B cell (primary cell): ENCODE data around the gene ARHGAP33. TPM values are rescaled to one million over a fixed set of nuclear protein-coding genes. Genes with fewer than 3 reads are reported as not detected.
A peak's percentile ranks its signal among the peaks of the same experiment; 100 is the strongest.

Source experiments
- ATAC-seq: fragments of 200-7000 bp; cut with Tn5 transposase; one replicate; pipeline ENCODE4 v1.10.0; 2021; ENCODE audit warnings: low read depth, mild to moderate bottlenecking, moderate number of reproducible peaks, moderate library complexity
- CTCF ChIA-PET: fragments of 350-600 bp; sonication (Branson Sonifier 250); formaldehyde crosslinking; loops from one replicate; lab custom pipeline; 2021; ENCODE audit warnings: antibody characterized with exemption, inconsistent platforms; lab: Charles Lee
- POLR2A ChIA-PET: fragments of 350-600 bp; sonication (Branson Sonifier 250); formaldehyde crosslinking; loops from one replicate; lab custom pipeline; 2021; ENCODE audit warnings: antibody characterized with exemption; lab: Charles Lee
- DNase-seq: peaks from one replicate; pipeline ENCODE4 v3.0.0; 2013
- H2AFZ ChIP-seq: 2 replicates; pipeline ENCODE4 v1.6.1; 2012; ENCODE audit warnings: mild to moderate bottlenecking, low read depth, low read length; ENCODE audit not compliant: insufficient read depth, poor library complexity, severe bottlenecking
- H3K27ac ChIP-seq, 2 donors: 1 replicate in 1 of 2; 2 replicates in 1 of 2; pipeline ENCODE4 v1.5.1; 2012 to 2013; ENCODE audit warnings: low read length in 2 of 2, mild to moderate bottlenecking in 2 of 2, moderate library complexity in 1 of 2
- H3K27me3 ChIP-seq, 4 experiments: fragments of 200-600 bp in 1 of 4; sonication (generic) in 1 of 4; replicated peaks in 1 of 4; 1 replicate in 2 of 4; 2 replicates in 2 of 4; pipeline versions ENCODE4 v1.6.1 to v1.7.0; 2013 to 2016; ENCODE audit warnings: low read length in 3 of 4, mild to moderate bottlenecking in 2 of 4, mixed read lengths in 1 of 4, moderate library complexity in 1 of 4; ENCODE audit not compliant: insufficient read depth in 4 of 4, control insufficient read depth in 3 of 4; ENCODE audit errors: control extremely low read depth in 1 of 4
- H3K36me3 ChIP-seq, 2 experiments: replicated peaks in 1 of 2; 1 replicate in 1 of 2; 2 replicates in 1 of 2; pipeline versions ENCODE4 v1.6.1 to v1.7.1; 2013; ENCODE audit warnings: low read length in 1 of 2; ENCODE audit not compliant: insufficient read depth in 2 of 2, control insufficient read depth in 1 of 2; ENCODE audit errors: control extremely low read depth in 1 of 2, extremely low read depth in 1 of 2
- H3K4me1 ChIP-seq, 2 donors: fragments of 200-600 bp in 1 of 2; sonication (generic) in 1 of 2; 1 replicate in 1 of 2; 2 replicates in 1 of 2; pipeline versions ENCODE4 v1.5.1 to v1.6.1; 2013 to 2017; ENCODE audit warnings: low read length in 2 of 2; ENCODE audit not compliant: control insufficient read depth in 2 of 2, insufficient read depth in 2 of 2
- H3K4me2 ChIP-seq: replicated peaks from 2 replicates; pipeline ENCODE3; 2012; ENCODE audit warnings: mild to moderate bottlenecking, low read depth, low read length; ENCODE audit not compliant: poor library complexity, severe bottlenecking
- H3K4me3 ChIP-seq, 5 experiments: fragments of 200-600 bp in 1 of 5; sonication (generic) in 1 of 5; 1 replicate in 3 of 5; 2 replicates in 2 of 5; pipeline versions ENCODE4 v1.5.1 to v1.7.0; 2011 to 2016; ENCODE audit warnings: low read length in 4 of 5, mild to moderate bottlenecking in 4 of 5, low read depth in 2 of 5, control low read depth in 1 of 5, moderate library complexity in 1 of 5; ENCODE audit not compliant: insufficient read depth in 1 of 5; ENCODE audit errors: control extremely low read depth in 1 of 5, extremely low read depth in 1 of 5
- H3K79me2 ChIP-seq: fragments of 200-600 bp; sonication (generic); one replicate; pipeline ENCODE4 v1.6.0; 2016; ENCODE audit warnings: low read length; ENCODE audit not compliant: control insufficient read depth, insufficient read depth
- H3K9ac ChIP-seq: fragments of 200-600 bp; sonication (generic); 2 replicates; pipeline ENCODE4 v1.6.1; 2017; ENCODE audit warnings: mild to moderate bottlenecking, low read length, moderate library complexity
- H3K9me3 ChIP-seq, 3 donors: one replicate each; pipeline versions ENCODE4 v1.6.1 to v1.7.1; 2013; ENCODE audit warnings: low read length in 2 of 3; ENCODE audit not compliant: control insufficient read depth in 2 of 3, insufficient read depth in 1 of 3; ENCODE audit errors: control extremely low read depth in 1 of 3
- H4K20me1 ChIP-seq: 2 replicates; pipeline ENCODE4 v1.6.0; 2012; ENCODE audit warnings: mild to moderate bottlenecking, low read length; ENCODE audit not compliant: insufficient read depth, control insufficient read depth, poor library complexity, severe bottlenecking
- H3K27ac Mint-ChIP-seq: one replicate; pipeline ENCODE4 v1.8.0; 2021; ENCODE audit warnings: mixed read lengths
- H3K27me3 Mint-ChIP-seq: one replicate; pipeline ENCODE4 v1.8.0; 2021; ENCODE audit warnings: mixed read lengths
- H3K4me1 Mint-ChIP-seq: one replicate; pipeline ENCODE4 v1.8.0; 2021; ENCODE audit warnings: mixed read lengths
- H3K4me3 Mint-ChIP-seq: one replicate; pipeline ENCODE4 v1.8.0; 2021; ENCODE audit warnings: mixed read lengths
- H3K9me3 Mint-ChIP-seq: one replicate; pipeline ENCODE4 v1.8.0; 2022; ENCODE audit warnings: mixed read lengths; ENCODE audit not compliant: insufficient read depth
- EZH2 ChIP-seq: IDR thresholded peaks from 2 replicates; pipeline ENCODE4 v1.6.1; 2012; ENCODE audit warnings: borderline replicate concordance, low read depth, mild to moderate bottlenecking, moderate library complexity, low read length; ENCODE audit not compliant: insufficient read depth, poor library complexity, severe bottlenecking
- WGBS: methylation state at CpG from one replicate; pipeline ENCODE4 v1.1.5; 2013; ENCODE audit warnings: missing lambda C conversion rate; ENCODE audit not compliant: insufficient coverage; 5-methylcytosine and 5-hydroxymethylcytosine counted together
- intact Hi-C: fragments of 100-400 bp; cut with micrococcal nuclease; formaldehyde crosslinking; loops from one replicate; pipeline ENCODE4 v1.10.0; 2022
- polyA plus RNA-seq: library from polyadenylated mRNA; depleted of rRNA; stranded (reverse); fragments of >200 nt; gene quantifications from 2 replicates; pipeline ENCODE4 v1.2.3, GENCODE V29; 2012
- total RNA-seq, 2 donors: library from RNA; stranded (reverse); fragments of 120-200 nt in 1 of 2; gene quantifications; 1 replicate in 1 of 2; 2 replicates in 1 of 2; pipeline versions ENCODE4 v1.2.3 to v1.2.4, GENCODE V29; 2013 to 2022
- TF ChIP-seq, protein P1 (sequence below): fragments of 200-600 bp; IDR thresholded peaks from one replicate; pipeline ENCODE4 v1.8.0; 2022; ENCODE audit warnings: antibody characterized with exemption, mild to moderate bottlenecking

The ARHGAP33 gene
- total and polyA plus RNA-seq, 2 donors (not counting 1 experiment from before 2014, with no cell fraction given) = 18.2 to 27.8 TPM

- H3K9me3 ChIP-seq = no peaks in the 10 kb centered on the region
- peak within 1 kb of the TSS; percentile 72 for H3K9ac ChIP-seq
- peak within 1 kb of the TSS; percentile 76 for H2AFZ ChIP-seq
- peak within 1 kb of the TSS; percentile 69 for H3K4me2 ChIP-seq
- peak within 1 kb of the TSS; percentile 65 to 99 (median 74) for H3K4me3 ChIP-seq
- H3K27ac ChIP-seq = peak within 1 kb of the TSS; percentile 63 to 92
- H4K20me1 ChIP-seq = peaks cover 4% of the 10 kb centered on the region
- TF ChIP-seq EZH2 = no peak
- TF ChIP-seq, protein P1, sequence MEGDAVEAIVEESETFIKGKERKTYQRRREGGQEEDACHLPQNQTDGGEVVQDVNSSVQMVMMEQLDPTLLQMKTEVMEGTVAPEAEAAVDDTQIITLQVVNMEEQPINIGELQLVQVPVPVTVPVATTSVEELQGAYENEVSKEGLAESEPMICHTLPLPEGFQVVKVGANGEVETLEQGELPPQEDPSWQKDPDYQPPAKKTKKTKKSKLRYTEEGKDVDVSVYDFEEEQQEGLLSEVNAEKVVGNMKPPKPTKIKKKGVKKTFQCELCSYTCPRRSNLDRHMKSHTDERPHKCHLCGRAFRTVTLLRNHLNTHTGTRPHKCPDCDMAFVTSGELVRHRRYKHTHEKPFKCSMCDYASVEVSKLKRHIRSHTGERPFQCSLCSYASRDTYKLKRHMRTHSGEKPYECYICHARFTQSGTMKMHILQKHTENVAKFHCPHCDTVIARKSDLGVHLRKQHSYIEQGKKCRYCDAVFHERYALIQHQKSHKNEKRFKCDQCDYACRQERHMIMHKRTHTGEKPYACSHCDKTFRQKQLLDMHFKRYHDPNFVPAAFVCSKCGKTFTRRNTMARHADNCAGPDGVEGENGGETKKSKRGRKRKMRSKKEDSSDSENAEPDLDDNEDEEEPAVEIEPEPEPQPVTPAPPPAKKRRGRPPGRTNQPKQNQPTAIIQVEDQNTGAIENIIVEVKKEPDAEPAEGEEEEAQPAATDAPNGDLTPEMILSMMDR = no peak
- DNase-seq = peak; percentile 99
- Mint-ChIP-seq H3K27me3 (no peaks in the 10 kb centered on the region), H3K27ac (peak within 1 kb of the TSS; percentile 97), H3K9me3 (no peaks in the 10 kb centered on the region), H3K4me3 (peak within 1 kb of the TSS; percentile 99), H3K4me1 (peaks cover 49% of the 10 kb centered on the region)
- H3K4me1 ChIP-seq = peaks cover 30 to 38% of the 10 kb centered on the region in 2 donors
- peaks cover 53% of the 10 kb centered on the region for H3K79me2 ChIP-seq
- WGBS = under 1% methylated on average over 39 of the region's 45 CpGs
- intact Hi-C loops = loop anchor here (1.0 to 10.0 kb wide), 7 partner anchors 10 to 466 kb away; partner anchors contain the start of genes ARHGAP33, COX6B1, PROSER3 and THAP8
- H3K27me3 ChIP-seq = no peaks in the 10 kb centered on the region
- CTCF ChIA-PET = interaction anchor here (0.8 to 1.5 kb wide), 6 partner anchors 8 to 183 kb away, joined by 3 to 8 read pairs (median 4); no protein-coding TSS in a partner anchor
- POLR2A ChIA-PET = interaction anchor here (0.6 to 1.6 kb wide), 5 partner anchors 9 to 266 kb away, joined by 3 to 9 read pairs (median 3); partner anchors contain the start of genes ALKBH6, HSPB6 and PROSER3
- peaks cover 0 to 9% of the 10 kb centered on the region in 2 experiments for H3K36me3 ChIP-seq
- ATAC-seq = peak; percentile 71
These were observed 27.0 kb upstream of the ARHGAP33 start, which contains the start of gene LIN37 for GRCh38 chr19:35748106-35749020. TSS of gene LIN37 (plus strand) at chr19:35748576. CDS start at chr19:35748725, 149 bp downstream.
